ENCODE results near the gene HCFC1R1.
"Not testable (repeated sequence)": the region's sequence is repeated elsewhere in the genome, so short reads cannot be mapped to it uniquely, and the experiment has no call there.

Gene HCFC1R1, protein sequence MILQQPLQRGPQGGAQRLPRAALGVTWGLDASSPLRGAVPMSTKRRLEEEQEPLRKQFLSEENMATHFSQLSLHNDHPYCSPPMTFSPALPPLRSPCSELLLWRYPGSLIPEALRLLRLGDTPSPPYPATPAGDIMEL

GRCh38 chr16:3023669-3024478 lies at the start of gene HCFC1R1, which contains the start of gene THOC6:
HCFC1R1 (minus strand) TSS chr16:3023942; CDS start chr16:3023941, 1 bp downstream.
THOC6 (plus strand) TSS chr16:3024035; CDS start chr16:3024327, 292 bp downstream.
- DNase-seq = peak; percentile 93

DNA sequence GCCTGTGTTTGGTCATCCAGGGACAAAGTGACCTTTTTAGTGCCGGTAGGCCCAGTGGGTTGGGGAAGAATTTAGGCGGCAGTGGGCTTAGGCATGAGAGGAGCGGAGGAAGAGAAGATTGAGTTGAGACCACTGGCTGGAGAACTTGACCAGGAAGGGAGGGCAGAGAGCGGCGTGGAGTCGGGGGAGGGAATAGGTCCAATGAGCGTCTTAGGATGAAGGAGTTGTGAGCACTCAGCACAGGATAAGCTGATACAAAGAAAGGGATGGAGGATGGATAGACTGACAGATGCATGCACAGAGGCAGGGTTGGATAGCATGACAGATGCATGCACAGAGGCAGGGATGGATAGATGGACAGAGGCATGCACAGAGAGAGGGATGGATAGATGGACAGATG lies 49.7 kb upstream of the HCFC1R1 start:
- DNase-seq = no peak

DNA sequence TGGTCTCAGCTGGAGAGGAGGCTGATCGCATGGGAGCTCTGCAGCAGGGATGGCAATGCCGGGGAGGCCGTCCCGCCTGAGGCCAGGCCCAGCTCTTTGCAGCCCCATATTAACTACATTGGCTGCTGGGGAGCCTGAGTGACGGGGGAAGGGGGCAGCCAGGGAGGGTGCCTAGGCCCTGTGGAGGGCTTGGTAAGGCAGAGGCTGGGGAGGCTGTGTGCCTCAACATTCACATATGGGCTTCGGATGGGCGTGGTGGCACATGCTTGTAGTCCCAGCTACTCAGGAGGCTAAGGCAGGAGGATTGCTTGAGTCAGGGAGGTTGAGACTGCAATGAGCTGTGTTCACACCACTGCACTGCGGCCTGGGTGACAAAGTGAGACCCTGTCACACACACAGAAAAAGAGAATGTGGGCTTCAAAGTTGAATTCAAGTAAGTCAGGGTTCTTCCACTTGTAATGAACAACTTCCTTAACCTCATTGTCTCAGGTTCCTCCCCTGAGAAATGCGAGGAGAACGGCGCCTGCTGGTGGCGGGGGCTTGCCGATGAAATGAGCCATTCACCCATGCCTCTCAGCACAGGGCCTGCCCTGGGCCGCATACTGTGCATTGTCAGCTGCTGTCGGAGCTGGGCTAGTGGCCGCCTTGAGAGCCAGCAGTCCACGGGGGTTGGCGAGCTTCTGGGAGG lies 49.0 kb upstream of the HCFC1R1 start:
- not testable (repeated sequence) for DNase-seq

GRCh38 chr16:3072148-3072547 lies 48.4 kb upstream of the HCFC1R1 start:
- DNase-seq = not testable (repeated sequence)

GRCh38 chr16:3071655-3072054 lies 47.9 kb upstream of the HCFC1R1 start:
- no peak for DNase-seq

DNA sequence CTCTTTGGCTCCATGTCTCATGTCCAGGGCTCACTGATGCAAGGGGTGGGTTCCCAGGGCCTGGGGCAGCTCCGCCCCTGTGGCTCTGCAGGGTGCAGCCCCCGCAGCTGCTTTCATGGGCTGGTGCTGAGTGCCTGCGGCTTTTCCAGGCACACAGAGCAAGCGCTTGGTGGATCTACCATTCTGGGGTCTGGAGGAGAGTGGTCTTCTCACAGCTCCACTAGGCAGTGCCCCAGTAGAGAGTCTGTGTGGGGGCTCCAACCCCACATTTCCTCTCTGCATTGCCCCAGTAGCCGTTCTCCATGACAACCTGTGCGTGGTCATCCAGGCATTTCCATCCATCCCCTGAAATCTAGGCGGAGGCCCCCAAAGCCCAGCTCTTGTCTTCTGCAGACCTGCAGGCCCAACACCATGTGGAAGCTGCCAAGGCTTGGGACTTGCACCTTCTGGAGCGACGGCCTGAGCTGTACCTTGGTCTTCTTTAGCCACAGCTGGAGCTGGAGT lies 46.9 kb upstream of the HCFC1R1 start:
- no peak for DNase-seq

GRCh38 chr16:3069146-3069545 lies 45.4 kb upstream of the HCFC1R1 start:
- not testable (repeated sequence) for DNase-seq

DNA sequence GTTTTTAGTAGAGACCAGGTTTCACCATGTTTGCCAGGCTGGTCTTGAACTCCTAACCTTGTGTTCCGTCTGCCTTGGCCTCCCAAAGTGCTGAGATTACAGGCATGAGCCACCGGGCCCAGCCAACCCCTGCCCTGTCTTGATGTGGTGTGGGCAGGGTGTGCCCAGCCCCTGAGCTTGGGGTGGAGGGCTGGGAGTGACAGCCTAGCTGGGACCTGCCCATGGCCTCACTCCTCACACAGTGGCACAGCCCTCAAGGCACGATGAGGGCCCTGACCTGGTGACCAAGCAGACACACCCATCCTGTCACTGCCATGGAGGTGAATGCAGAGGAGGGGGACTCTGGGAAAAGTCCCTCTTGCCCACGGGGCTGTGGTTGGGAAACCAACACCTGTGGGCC lies 44.7 kb upstream of the HCFC1R1 start:
- no peak for DNase-seq

- DNase-seq = no peak
These were observed 42.7 kb upstream of the HCFC1R1 start for GRCh38 chr16:3066440-3066748.

DNA sequence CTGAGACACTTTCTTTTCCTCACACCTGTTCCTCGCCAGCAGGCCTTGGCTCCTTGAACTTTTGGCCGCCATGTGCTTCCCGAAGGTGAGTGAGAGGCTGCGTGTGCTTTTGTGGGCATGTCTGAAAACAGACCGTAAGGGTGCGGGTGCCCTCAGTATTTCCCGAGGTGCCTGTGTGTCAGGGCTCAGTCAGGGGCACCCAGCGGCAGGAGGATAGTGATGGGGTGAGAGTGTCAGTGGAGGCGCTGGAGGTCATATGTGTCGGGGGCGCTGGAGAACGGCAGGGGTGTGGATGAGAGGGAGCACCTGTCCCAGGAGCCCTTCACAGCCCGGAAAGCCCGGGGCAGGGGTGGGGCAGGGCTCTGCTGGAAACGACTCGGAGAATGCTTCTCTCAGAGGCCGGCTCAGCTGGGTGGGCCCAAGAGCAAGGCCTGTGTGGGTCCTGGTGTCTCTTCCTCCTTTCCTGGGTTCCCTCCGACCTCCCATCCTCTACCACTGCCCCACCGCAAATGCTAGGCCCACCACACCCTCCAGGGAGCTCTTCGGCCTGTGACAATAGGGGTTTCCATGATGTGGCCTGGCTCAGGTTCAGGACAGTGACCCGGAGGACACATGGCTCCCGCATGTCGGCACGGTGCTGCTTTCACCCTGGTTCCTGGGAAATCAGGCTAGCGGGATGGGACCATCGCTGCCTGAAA lies 42.1 kb upstream of the HCFC1R1 start:
- no peak for DNase-seq

DNA sequence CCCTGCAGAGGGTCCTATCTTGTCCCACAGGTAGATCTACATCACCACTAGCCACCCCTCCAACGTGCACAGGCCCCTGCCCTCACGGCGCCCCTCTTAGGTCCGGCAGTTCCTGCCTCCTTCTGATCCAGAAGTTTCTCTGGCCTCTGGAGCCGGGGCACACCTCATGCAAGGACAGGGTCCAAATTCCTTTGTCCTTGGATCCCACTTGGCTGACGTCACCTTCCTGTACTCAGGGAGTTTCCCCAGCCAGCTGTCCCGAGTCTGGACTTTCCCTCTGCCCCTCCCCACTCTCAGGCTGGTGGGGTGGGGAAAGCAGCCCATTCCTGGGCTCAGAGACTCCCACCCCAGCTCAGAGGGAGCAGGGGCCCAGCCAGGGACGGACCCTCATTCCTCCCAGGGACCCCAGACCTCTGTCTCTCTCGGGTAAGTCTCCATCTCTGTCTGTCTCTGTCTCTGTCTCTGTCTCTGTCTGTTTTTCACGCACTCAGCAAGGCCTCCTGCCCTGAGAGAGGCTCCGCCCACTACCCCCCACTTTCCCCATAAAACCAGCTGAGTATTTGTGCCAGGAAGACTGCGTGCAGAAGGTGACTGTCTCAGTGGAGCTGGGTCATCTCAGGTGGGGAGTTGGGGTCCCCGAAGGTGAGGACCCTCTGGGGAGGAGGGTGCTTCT lies 41.5 kb upstream of the HCFC1R1 start, which contains the start of gene IL32:
Gene IL32, plus strand, starts transcription at position 572 of the 673 bp plus-strand sequence. CDS start 172 bp downstream, outside the sequence.
- no peak for DNase-seq

DNA sequence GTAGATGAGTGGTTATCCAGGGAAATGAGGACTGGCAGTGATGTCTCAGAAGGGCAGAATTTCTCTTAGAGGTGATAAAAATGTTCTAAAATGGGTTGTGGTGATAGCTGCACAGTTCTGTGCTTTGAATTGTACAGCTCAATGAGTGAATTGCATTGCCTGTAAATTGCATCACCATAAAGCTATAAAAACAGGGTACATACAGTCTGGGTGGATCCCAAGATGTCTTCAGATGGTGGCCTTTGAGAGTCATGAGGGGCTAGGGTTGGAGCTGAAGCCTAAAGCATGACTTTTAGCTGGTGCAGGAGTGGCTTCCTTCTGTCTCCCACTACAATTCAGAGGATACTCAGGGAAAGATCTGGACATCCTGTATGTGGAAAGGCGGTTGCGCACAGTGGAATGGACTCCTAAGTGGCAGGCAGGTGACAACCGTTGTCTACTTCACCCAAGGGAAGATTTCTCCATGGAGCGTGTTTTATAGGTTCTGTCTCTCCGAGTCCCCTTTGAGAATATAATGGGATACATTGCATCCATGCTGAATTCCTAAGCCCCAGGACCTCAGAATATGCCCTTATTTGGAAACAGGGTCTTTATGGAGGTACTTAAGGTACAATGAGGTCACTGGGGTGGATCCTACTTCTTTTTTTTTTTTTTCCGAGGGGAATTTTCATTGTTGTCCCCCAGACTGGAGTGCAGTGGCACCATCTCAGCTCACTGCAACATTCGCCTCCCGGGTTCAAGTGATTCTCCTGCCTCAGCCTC lies 40.1 kb upstream of the HCFC1R1 start:
- DNase-seq = no peak

GRCh38 chr16:3062553-3062952 lies 38.8 kb upstream of the HCFC1R1 start:
- no peak for DNase-seq

DNA sequence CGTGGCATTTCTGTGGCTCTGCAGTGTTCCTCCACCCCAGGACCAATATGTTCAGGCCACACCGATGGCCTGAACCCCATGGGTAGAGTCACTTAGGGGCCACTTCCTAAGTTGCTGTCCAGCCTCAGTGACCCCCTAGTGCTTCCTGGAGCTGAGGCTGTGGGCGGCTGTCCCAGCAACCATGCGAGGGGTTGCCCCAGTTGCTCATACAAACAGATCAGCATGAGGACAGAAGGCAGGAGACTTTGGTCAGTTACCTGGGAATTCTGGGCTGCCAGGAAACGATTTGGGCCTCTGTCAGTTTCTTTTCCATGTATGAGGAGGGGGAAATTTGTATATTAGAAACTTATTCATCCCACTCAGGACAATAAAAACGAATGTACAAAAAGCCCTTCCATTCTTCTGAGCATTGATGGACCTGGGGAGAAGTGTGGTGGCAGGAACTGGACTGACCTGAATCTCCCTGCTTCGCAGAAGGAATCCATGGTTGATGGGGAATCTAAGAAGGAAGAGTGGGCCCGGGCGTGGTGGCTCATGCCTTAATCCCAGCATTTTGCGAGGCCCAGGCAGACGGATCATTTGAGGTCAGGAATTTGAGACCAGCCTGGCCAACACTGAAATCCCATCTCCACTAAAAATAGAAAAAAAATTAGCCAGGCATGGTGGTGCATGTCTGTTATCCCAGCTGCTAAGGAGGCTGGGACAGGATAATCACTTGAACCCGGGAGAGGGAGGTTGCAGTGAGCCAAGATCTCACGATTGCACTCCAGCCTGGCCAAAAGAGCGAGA lies 36.8 kb upstream of the HCFC1R1 start:
- DNase-seq = no peak

DNA sequence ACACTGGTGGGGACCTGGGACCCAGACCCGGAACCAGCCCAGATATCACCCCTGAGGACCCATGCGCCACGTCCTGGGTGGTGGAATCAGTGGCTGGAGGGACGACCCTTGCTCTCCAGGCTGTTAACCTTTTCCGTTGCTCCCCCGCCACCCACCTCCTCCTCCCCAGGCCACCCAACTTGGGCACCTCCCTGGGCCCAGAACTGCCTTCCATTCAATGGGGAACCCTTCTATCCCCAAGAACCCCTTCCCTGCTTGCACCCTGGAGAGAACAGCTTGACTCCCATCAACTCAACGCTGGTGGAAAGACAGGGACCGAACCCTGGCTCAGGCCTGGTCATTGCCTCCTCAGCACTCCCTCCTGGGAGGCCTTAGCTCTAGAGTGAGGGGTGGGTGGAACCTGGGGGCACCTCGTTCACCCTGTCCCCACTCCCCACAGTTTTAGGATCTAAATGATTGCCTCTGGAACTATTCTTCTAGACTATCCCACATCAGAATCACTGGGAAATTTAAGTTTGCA lies 36.0 kb upstream of the HCFC1R1 start:
- no peak for DNase-seq

DNA sequence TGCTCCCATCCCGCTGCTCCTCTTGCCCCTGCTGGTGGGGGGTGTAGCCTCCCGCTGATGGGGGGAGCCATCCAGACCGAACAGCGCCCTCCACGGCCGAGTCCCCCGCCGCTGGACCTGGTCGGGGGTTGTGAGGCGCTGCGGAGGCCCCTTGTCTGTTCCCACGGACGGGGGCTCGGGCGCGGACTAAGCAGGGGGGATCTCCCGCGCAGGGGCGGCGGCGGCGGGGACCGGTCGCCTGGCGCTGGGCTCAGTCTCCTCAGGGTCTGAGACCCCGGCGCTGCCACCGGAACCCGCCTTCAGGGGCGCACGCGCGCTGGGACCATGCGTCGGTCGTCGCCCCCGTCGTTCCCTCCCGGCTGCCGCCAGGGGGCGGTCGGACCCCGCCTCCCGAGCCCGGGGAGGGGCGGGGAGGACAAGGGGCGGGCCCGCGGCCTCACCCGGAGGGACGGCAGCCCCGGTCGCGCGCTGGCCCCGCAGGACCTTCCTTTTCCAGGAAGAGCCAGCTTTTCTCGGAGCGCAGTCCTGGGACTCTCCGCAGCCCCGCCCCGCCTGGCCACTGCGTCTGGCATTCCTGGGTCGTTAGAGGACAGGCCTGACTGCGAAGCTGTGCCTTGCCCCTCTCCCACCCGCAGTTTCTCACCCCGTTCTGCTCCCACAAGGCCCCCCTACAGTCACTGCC lies 35.4 kb upstream of the HCFC1R1 start:
- DNase-seq = peak; percentile 34

DNA sequence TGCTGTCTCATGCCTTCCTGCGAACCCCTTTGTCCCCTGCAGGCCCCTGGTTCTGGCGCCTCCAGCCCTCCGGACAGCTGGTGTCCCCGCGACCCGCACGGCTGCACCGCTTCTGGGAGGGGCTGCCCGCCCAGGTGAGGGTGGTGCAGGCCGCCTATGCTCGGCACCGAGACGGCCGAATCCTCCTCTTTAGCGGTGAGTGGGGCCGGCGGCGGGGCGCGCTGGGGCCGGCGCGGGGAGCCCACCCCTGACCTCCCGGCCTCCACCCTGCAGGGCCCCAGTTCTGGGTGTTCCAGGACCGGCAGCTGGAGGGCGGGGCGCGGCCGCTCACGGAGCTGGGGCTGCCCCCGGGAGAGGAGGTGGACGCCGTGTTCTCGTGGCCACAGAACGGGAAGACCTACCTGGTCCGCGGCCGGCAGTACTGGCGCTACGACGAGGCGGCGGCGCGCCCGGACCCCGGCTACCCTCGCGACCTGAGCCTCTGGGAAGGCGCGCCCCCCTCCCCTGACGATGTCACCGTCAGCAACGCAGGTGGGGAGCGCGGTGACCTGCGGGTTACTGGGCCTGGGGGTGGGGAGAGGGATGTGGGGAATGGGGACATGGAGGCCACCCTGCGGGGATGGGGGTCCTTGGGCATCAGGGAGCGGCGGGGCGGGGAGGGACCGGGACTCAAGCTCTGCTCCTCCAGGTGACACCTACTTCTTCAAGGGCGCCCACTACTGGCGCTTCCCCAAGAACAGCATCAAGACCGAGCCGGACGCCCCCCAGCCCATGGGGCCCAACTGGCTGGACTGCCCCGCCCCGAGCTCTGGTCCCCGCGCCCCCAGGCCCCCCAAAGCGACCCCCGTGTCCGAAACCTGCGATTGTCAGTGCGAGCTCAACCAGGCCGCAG lies 34.6 kb upstream of the HCFC1R1 start:
- DNase-seq = no peak

- no peak for DNase-seq
These were observed 33.7 kb upstream of the HCFC1R1 start for GRCh38 chr16:3057181-3058138.
